Small intestine (tissue), 7 donors: ENCODE results near the gene NCOA5. TPM values are rescaled to one million over a fixed set of nuclear protein-coding genes. Genes with fewer than 3 reads are reported as not detected.

Experiments used
- DNase-seq, 2 donors: peaks; one replicate each; pipeline versions ENCODE4 v3.0.0 to v3.0.0-alpha.2; 2013
- FAIRE-seq: peaks from 2 replicates; lab custom pipeline; 2012; peaks lifted over from hg19 to GRCh38; lab: Jason Lieb, UNC
- H3K27ac ChIP-seq, 3 donors: one replicate each; pipeline ENCODE4 v1.5.1; 2013; ENCODE audit warnings: low read length in 2 of 3, mild to moderate bottlenecking in 2 of 3, control low read depth in 1 of 3, inconsistent platforms in 1 of 3, low read depth in 1 of 3, moderate library complexity in 1 of 3
- H3K27me3 ChIP-seq, 3 donors: one replicate each; pipeline ENCODE4 v1.6.1; 2013; ENCODE audit warnings: low read length in 3 of 3, inconsistent platforms in 1 of 3; ENCODE audit not compliant: control insufficient read depth in 3 of 3, insufficient read depth in 3 of 3
- H3K36me3 ChIP-seq, 3 donors: one replicate each; pipeline ENCODE4 v1.6.1; 2013; ENCODE audit warnings: low read length in 3 of 3, inconsistent platforms in 1 of 3, low read depth in 1 of 3, mild to moderate bottlenecking in 1 of 3, moderate library complexity in 1 of 3; ENCODE audit not compliant: control insufficient read depth in 3 of 3, insufficient read depth in 2 of 3
- H3K4me1 ChIP-seq, 3 donors: one replicate each; pipeline ENCODE4 v1.6.1; 2013; ENCODE audit warnings: low read length in 2 of 3, inconsistent platforms in 1 of 3, low read depth in 1 of 3, mild to moderate bottlenecking in 1 of 3, moderate library complexity in 1 of 3; ENCODE audit not compliant: control insufficient read depth in 3 of 3, insufficient read depth in 2 of 3
- H3K4me3 ChIP-seq, 3 donors: one replicate each; pipeline ENCODE4 v1.5.1; 2013; ENCODE audit warnings: low read length in 3 of 3, control low read depth in 1 of 3, inconsistent platforms in 1 of 3, low read depth in 1 of 3, mild to moderate bottlenecking in 1 of 3, moderate library complexity in 1 of 3
- H3K9me3 ChIP-seq, 2 donors: one replicate each; pipeline ENCODE4 v1.6.1; 2013; ENCODE audit warnings: low read depth in 1 of 2, low read length in 1 of 2; ENCODE audit not compliant: control insufficient read depth in 2 of 2, insufficient read depth in 1 of 2
- WGBS, 3 donors: extraction: QIAGEN DNeasy Blood & Tissue Kit; methylation state at CpG; one replicate each; pipeline ENCODE4 v1.1.7; 2013; 5-methylcytosine and 5-hydroxymethylcytosine counted together
- polyA plus RNA-seq, 4 donors: library from polyadenylated mRNA; stranded (reverse) in 3 of 4; unstranded in 1 of 4; fragments of 200-250 nt in 3 of 4; fragments of 120-200 nt in 1 of 4; gene quantifications; one replicate each; pipeline versions ENCODE4 v1.2.1 to v1.2.3, GENCODE V29; 2013
- donor health status: healthy with polysubstance abuse.
- donor health status: control.
- donor health status: control.
- donor health status: Bipolar disorder and iron deficiency.
- donor health status: healthy.

Gene NCOA5
- polyA plus RNA-seq, 4 donors = 13.2 to 36.8 (median 14.7) TPM

GRCh38 chr20:46083101-46083500 lies 6.7 kb downstream of the NCOA5 start:
- FAIRE-seq (no peak), DNase-seq (no peak)
- no peak overlapping the region for H3K27ac ChIP-seq
- WGBS, 3 donors = 77 to 86% (median 83%) methylated on average over 6 of the region's 6 CpGs
- H3K36me3 ChIP-seq = peaks cover 0 to 4% (median 3%) of the 10 kb centered on the region in 3 donors
- no peak overlapping the region for H3K4me3 ChIP-seq
- H3K4me1 ChIP-seq = peaks cover 2 to 24% (median 8%) of the 10 kb centered on the region in 3 donors
- no peaks in the 10 kb centered on the region for H3K9me3 ChIP-seq
- no peaks in the 10 kb centered on the region for H3K27me3 ChIP-seq

- Histone ChIP-seq H3K27ac (no peak overlapping the region), H3K4me1 (peaks cover 2 to 18% (median 8%) of the 10 kb centered on the region in 3 donors), H3K9me3 (no peaks in the 10 kb centered on the region), H3K27me3 (no peaks in the 10 kb centered on the region), H3K4me3 (no peak overlapping the region), H3K36me3 (peaks cover 0 to 11% (median 3%) of the 10 kb centered on the region in 3 donors)
- no peak for DNase-seq
- 86 to 98% (median 90%) methylated on average over 1 of the region's 1 CpG for WGBS, 3 donors
- no peak for FAIRE-seq
Observed at GRCh38 chr20:46081074-46081473, 8.7 kb downstream of the NCOA5 start.

DNA sequence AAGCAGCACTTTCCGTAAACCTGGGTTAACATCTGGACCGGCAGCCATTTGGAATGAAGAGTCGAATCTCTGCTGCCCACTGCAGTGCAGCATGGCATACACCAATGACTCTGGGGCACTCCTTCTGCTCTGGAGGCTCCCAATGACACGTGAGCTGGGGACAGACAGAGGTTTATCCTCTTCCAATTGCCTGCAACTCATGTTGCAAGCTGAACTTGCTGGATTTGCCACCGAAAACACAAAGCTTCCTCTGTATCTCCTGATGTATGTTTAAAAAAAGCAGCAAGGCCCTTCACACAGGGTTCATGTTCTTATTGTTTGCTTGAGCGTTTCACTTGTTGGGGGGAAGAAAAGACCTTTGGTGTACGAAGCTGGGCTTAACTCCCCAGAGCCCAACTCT lies 10.8 kb downstream of the NCOA5 start:
- Histone ChIP-seq H3K36me3 (peaks cover 2 to 11% (median 3%) of the 10 kb centered on the region in 3 donors), H3K4me1 (peaks cover 0 to 5% (median 0%) of the 10 kb centered on the region in 3 donors), H3K27me3 (no peaks in the 10 kb centered on the region), H3K4me3 (no peak overlapping the region), H3K9me3 (no peaks in the 10 kb centered on the region), H3K27ac (no peak overlapping the region)
- WGBS, 3 donors = 84 to 91% (median 88%) methylated on average over 7 of the region's 7 CpGs
- DNase-seq (no peak), FAIRE-seq (no peak)

- no peaks in the 10 kb centered on the region for H3K4me1 ChIP-seq
- H3K9me3 ChIP-seq = no peaks in the 10 kb centered on the region
- H3K27me3 ChIP-seq = no peaks in the 10 kb centered on the region
- peaks cover 3 to 11% (median 5%) of the 10 kb centered on the region in 3 donors for H3K36me3 ChIP-seq
- no peak for DNase-seq
- 84 to 89% (median 89%) methylated on average over 8 of the region's 8 CpGs for WGBS, 3 donors
- FAIRE-seq = no peak
- H3K4me3 ChIP-seq = no peak overlapping the region
- no peak overlapping the region for H3K27ac ChIP-seq
Observed at GRCh38 chr20:46077642-46078305, 12.0 kb downstream of the NCOA5 start.

DNA sequence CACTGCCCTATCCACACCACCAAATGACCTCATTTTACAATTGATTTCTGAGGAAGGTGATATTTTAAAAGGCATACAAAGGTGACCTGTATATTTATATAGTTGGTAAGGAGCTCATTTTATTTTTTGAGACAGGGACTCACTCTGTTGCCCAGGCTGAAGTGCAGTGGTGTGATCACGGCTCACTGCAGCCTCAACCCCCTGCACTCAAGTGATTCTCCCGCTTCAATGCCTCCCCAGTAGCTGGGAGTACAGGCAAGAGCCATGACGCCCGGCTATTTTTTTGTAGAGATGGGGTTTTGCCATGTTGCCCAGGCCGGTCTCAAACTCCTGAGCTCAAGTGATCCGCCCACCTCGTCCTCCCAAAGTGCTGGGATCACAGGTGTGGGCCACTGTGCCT lies 13.0 kb downstream of the NCOA5 start:
- Histone ChIP-seq H3K9me3 (no peaks in the 10 kb centered on the region), H3K27me3 (no peaks in the 10 kb centered on the region), H3K36me3 (peaks cover 3 to 11% (median 5%) of the 10 kb centered on the region in 3 donors), H3K4me1 (no peaks in the 10 kb centered on the region), H3K4me3 (no peak overlapping the region), H3K27ac (no peak overlapping the region)
- FAIRE-seq (no peak), DNase-seq (no peak)
- WGBS, 3 donors = 90 to 97% (median 95%) methylated on average over 7 of the region's 7 CpGs

DNA sequence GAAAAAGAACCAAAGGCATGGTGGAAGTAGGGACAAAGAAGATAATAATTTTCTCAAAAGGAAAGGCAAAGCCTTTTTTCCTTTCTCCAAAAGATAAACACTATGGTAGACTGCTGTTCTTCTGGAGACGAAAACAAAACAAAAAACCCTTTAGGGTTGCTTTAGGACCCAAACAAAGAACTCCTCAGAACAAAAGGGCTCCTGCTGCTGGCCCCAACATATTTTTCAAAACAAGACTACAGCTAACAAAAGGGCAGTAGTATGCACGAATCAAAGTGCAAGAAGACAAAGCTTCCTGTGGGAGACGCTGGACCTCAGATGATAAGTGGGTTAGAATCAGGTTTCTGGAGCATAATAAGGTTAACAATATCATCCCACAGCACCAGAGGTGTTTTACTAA lies 15.8 kb downstream of the NCOA5 start:
- Histone ChIP-seq H3K36me3 (peaks cover 3 to 18% (median 5%) of the 10 kb centered on the region in 3 donors), H3K4me3 (no peak overlapping the region), H3K27ac (no peak overlapping the region), H3K9me3 (no peaks in the 10 kb centered on the region), H3K4me1 (no peaks in the 10 kb centered on the region), H3K27me3 (no peaks in the 10 kb centered on the region)
- DNase-seq = no peak
- FAIRE-seq = no peak
- WGBS, 3 donors = 75 to 95% (median 86%) methylated on average over 3 of the region's 3 CpGs

- 84 to 94% (median 92%) methylated on average over 3 of the region's 3 CpGs for WGBS, 3 donors
- no peaks in the 10 kb centered on the region for H3K27me3 ChIP-seq
- H3K4me3 ChIP-seq = no peak overlapping the region
- no peak for FAIRE-seq
- DNase-seq = no peak
- peaks cover 2 to 14% (median 5%) of the 10 kb centered on the region in 3 donors for H3K36me3 ChIP-seq
- H3K9me3 ChIP-seq = no peaks in the 10 kb centered on the region
- no peaks in the 10 kb centered on the region for H3K4me1 ChIP-seq
- no peak overlapping the region for H3K27ac ChIP-seq
Observed at GRCh38 chr20:46073443-46073842, 16.3 kb downstream of the NCOA5 start.

GRCh38 chr20:46073024-46073423 lies 16.7 kb downstream of the NCOA5 start:
- Histone ChIP-seq H3K27me3 (no peaks in the 10 kb centered on the region), H3K27ac (no peak overlapping the region), H3K9me3 (no peaks in the 10 kb centered on the region), H3K36me3 (peaks cover 5 to 16% (median 5%) of the 10 kb centered on the region in 3 donors), H3K4me1 (no peaks in the 10 kb centered on the region), H3K4me3 (no peak overlapping the region)
- 91 to 95% (median 91%) methylated on average over 4 of the region's 4 CpGs for WGBS, 3 donors
- FAIRE-seq = no peak
- no peak for DNase-seq
